ENCODE data around the gene SH3RF3. TPM values are rescaled to one million over a fixed set of nuclear protein-coding genes. Genes with fewer than 3 reads are reported as not detected.
A peak's percentile ranks its signal among the peaks of the same experiment; 100 is the strongest.

The SH3RF3 gene
- total RNA-seq, 2 donors from 2014 or later, result 1.5 to 1.8 TPM

- H3K9me3 ChIP-seq (ENCODE audit: control insufficient read depth, low read length), result no peaks in the 10 kb centered on the region
- Mint-ChIP-seq H3K4me1 (peaks cover 50% of the 10 kb centered on the region), H3K27me3 (ENCODE audit: insufficient read depth) (peaks cover 44% of the 10 kb centered on the region), H3K36me3 (ENCODE audit: low read depth) (no peaks in the 10 kb centered on the region), H3K4me3 (no peak overlapping the region), H3K9me3 (no peaks in the 10 kb centered on the region), H3K27ac (peak overlapping the region; percentile 5)
- peak overlapping the region; percentile 39 for H3K27ac ChIP-seq (ENCODE audit: low read depth, low read length)
- WGBS, 2 experiments (ENCODE audit: insufficient coverage in 1 of 2, insufficient read length in 1 of 2), result 73 to 78% methylated on average over 14 to 17 of the region's 17 CpGs
- peaks cover 9% of the 10 kb centered on the region for H3K4me1 ChIP-seq (ENCODE audit: control insufficient read depth, insufficient read depth, low read length)
- H3K27me3 ChIP-seq (ENCODE audit: control insufficient read depth, insufficient read depth, low read length, poor library complexity, severe bottlenecking), result peaks cover 34% of the 10 kb centered on the region
- TF ChIP-seq, protein P1, sequence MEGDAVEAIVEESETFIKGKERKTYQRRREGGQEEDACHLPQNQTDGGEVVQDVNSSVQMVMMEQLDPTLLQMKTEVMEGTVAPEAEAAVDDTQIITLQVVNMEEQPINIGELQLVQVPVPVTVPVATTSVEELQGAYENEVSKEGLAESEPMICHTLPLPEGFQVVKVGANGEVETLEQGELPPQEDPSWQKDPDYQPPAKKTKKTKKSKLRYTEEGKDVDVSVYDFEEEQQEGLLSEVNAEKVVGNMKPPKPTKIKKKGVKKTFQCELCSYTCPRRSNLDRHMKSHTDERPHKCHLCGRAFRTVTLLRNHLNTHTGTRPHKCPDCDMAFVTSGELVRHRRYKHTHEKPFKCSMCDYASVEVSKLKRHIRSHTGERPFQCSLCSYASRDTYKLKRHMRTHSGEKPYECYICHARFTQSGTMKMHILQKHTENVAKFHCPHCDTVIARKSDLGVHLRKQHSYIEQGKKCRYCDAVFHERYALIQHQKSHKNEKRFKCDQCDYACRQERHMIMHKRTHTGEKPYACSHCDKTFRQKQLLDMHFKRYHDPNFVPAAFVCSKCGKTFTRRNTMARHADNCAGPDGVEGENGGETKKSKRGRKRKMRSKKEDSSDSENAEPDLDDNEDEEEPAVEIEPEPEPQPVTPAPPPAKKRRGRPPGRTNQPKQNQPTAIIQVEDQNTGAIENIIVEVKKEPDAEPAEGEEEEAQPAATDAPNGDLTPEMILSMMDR (conservative IDR thresholded peaks at IDR 0.05), result no peak
- DNase-seq, result no peak
- H3K9ac ChIP-seq (ENCODE audit: extremely low read depth, low read length, poor library complexity, severe bottlenecking), result no peak overlapping the region
- no peaks in the 10 kb centered on the region for H3K36me3 ChIP-seq (ENCODE audit: control insufficient read depth, insufficient read depth, low read length)
- no peak overlapping the region for H3K4me3 ChIP-seq (ENCODE audit: low read length)
Observed at GRCh38 chr2:109135359-109136197, 6.6 kb downstream of the SH3RF3 start.

GRCh38 chr2:109136542-109136941 is 7.5 kb downstream of the SH3RF3 start:
- Histone ChIP-seq H3K27me3 (ENCODE audit: control insufficient read depth, insufficient read depth, low read length, poor library complexity, severe bottlenecking) (peaks cover 26% of the 10 kb centered on the region), H3K4me3 (ENCODE audit: low read length) (no peak overlapping the region), H3K4me1 (ENCODE audit: control insufficient read depth, insufficient read depth, low read length) (peaks cover 9% of the 10 kb centered on the region), H3K9ac (ENCODE audit: extremely low read depth, low read length, poor library complexity, severe bottlenecking) (no peak overlapping the region), H3K36me3 (ENCODE audit: control insufficient read depth, insufficient read depth, low read length) (no peaks in the 10 kb centered on the region), H3K27ac (ENCODE audit: low read depth, low read length) (no peak overlapping the region), H3K9me3 (ENCODE audit: control insufficient read depth, low read length) (no peaks in the 10 kb centered on the region)
- Mint-ChIP-seq H3K27ac (no peak overlapping the region), H3K27me3 (ENCODE audit: insufficient read depth) (peaks cover 37% of the 10 kb centered on the region), H3K4me3 (no peak overlapping the region), H3K9me3 (no peaks in the 10 kb centered on the region), H3K4me1 (peaks cover 50% of the 10 kb centered on the region), H3K36me3 (ENCODE audit: low read depth) (no peaks in the 10 kb centered on the region)
- 87 to 93% methylated on average over 7 of the region's 7 CpGs for WGBS, 2 experiments (ENCODE audit: insufficient coverage in 1 of 2, insufficient read length in 1 of 2)
- TF ChIP-seq, protein P1 (conservative IDR thresholded peaks at IDR 0.05), result no peak
- no peak for DNase-seq

GRCh38 chr2:109137616-109138015 is 8.6 kb downstream of the SH3RF3 start:
- Histone ChIP-seq H3K9ac (ENCODE audit: extremely low read depth, low read length, poor library complexity, severe bottlenecking) (no peak overlapping the region), H3K9me3 (ENCODE audit: control insufficient read depth, low read length) (no peaks in the 10 kb centered on the region), H3K27ac (ENCODE audit: low read depth, low read length) (no peak overlapping the region), H3K4me1 (ENCODE audit: control insufficient read depth, insufficient read depth, low read length) (peaks cover 9% of the 10 kb centered on the region), H3K4me3 (ENCODE audit: low read length) (no peak overlapping the region), H3K36me3 (ENCODE audit: control insufficient read depth, insufficient read depth, low read length) (no peaks in the 10 kb centered on the region), H3K27me3 (ENCODE audit: control insufficient read depth, insufficient read depth, low read length, poor library complexity, severe bottlenecking) (peaks cover 18% of the 10 kb centered on the region)
- Mint-ChIP-seq H3K36me3 (ENCODE audit: low read depth) (no peaks in the 10 kb centered on the region), H3K27me3 (ENCODE audit: insufficient read depth) (peaks cover 29% of the 10 kb centered on the region), H3K9me3 (no peaks in the 10 kb centered on the region), H3K4me1 (peaks cover 45% of the 10 kb centered on the region), H3K27ac (no peak overlapping the region), H3K4me3 (no peak overlapping the region)
- 82 to 86% methylated on average over 5 of the region's 6 CpGs for WGBS, 2 experiments (ENCODE audit: insufficient coverage in 1 of 2, insufficient read length in 1 of 2)
- no peak for DNase-seq
- TF ChIP-seq, protein P1 (conservative IDR thresholded peaks at IDR 0.05), result no peak
